Measurements from ENCODE around the gene RALGPS2. TPM values are rescaled to one million over a fixed set of nuclear protein-coding genes. Genes with fewer than 3 reads are reported as not detected.

RALGPS2 gene
- polyA plus RNA-seq, 1 of the 3 experiments (the other 2 are of a cell fraction) = 5.1 TPM

DNA sequence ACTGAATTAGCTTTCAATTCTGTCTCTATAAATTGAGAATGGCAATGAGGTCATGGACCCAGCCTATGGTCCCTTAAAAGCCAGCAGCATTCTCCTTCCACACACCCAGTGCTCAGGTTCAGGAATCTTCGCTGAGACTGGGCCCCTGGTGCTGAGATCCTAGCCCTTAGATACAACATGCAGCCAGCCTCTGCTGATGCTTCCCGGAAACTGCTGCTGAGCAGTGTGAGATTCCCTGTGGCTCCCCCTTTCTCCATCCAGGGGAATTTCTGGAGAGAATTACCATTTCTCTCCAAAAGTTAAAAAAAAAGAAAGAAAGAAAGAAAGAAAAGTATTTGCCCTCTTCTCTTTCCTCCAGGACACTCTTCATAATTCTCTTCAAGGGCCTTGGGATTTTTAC lies 31.7 kb upstream of the RALGPS2 start:
- no peaks in the 10 kb centered on the region for H3K9me3 ChIP-seq
- H3K79me2 ChIP-seq (ENCODE audit: insufficient read depth) = no peaks in the 10 kb centered on the region
- CTCF ChIA-PET = no interaction called here
- no peak overlapping the region for H3K9ac ChIP-seq
- no peak overlapping the region for H2AFZ ChIP-seq (ENCODE audit: low read depth)
- 74% methylated on average over 2 of the region's 2 CpGs for WGBS (ENCODE audit: low lambda C conversion rate)
- POLR2A ChIA-PET = no interaction called here
- TF ChIP-seq, protein P1, sequence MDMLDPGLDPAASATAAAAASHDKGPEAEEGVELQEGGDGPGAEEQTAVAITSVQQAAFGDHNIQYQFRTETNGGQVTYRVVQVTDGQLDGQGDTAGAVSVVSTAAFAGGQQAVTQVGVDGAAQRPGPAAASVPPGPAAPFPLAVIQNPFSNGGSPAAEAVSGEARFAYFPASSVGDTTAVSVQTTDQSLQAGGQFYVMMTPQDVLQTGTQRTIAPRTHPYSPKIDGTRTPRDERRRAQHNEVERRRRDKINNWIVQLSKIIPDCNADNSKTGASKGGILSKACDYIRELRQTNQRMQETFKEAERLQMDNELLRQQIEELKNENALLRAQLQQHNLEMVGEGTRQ (IDR thresholded peaks at IDR 0.05; ENCODE audit: borderline replicate concordance, low read depth, low read length) = no peak
- no peak for TF ChIP-seq POLR2AphosphoS5 (IDR thresholded peaks at IDR 0.05; ENCODE audit: low read depth, low read length)
- TF ChIP-seq EP300 (IDR thresholded peaks at IDR 0.05; ENCODE audit: borderline replicate concordance in 1 of 2, low read depth in 1 of 2, low read length in 1 of 2) = no peak
- TF ChIP-seq, protein P2, sequence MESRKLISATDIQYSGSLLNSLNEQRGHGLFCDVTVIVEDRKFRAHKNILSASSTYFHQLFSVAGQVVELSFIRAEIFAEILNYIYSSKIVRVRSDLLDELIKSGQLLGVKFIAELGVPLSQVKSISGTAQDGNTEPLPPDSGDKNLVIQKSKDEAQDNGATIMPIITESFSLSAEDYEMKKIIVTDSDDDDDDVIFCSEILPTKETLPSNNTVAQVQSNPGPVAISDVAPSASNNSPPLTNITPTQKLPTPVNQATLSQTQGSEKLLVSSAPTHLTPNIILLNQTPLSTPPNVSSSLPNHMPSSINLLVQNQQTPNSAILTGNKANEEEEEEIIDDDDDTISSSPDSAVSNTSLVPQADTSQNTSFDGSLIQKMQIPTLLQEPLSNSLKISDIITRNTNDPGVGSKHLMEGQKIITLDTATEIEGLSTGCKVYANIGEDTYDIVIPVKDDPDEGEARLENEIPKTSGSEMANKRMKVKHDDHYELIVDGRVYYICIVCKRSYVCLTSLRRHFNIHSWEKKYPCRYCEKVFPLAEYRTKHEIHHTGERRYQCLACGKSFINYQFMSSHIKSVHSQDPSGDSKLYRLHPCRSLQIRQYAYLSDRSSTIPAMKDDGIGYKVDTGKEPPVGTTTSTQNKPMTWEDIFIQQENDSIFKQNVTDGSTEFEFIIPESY (IDR thresholded peaks at IDR 0.05; ENCODE audit: borderline replicate concordance, low read depth) = no peak
- no peaks in the 10 kb centered on the region for H4K20me1 ChIP-seq (ENCODE audit: insufficient read depth)
- no peak overlapping the region for H3K27ac ChIP-seq (ENCODE audit: low read depth in 2 of 2, low read length in 1 of 2)
- no peaks in the 10 kb centered on the region for H3F3A ChIP-seq (replicated peaks; ENCODE audit: insufficient read depth)
- H3K4me3 ChIP-seq (ENCODE audit: low read depth in 2 of 2, low read length in 1 of 2) = no peak overlapping the region
- DNase-seq = no peak
- H3K27me3 ChIP-seq (ENCODE audit: insufficient read depth) = no peaks in the 10 kb centered on the region
- H3K9me2 ChIP-seq = no peaks in the 10 kb centered on the region
- no peaks in the 10 kb centered on the region for H3K36me3 ChIP-seq (replicated peaks in 1 of 2; ENCODE audit: control insufficient read depth in 1 of 2, insufficient read depth in 2 of 2, low read length in 1 of 2)
- no peak overlapping the region for H3K4me2 ChIP-seq
- H3K4me1 ChIP-seq (ENCODE audit: control insufficient read depth in 1 of 2, insufficient read depth in 2 of 2, low read depth in 1 of 2, low read length in 1 of 2) = no peaks in the 10 kb centered on the region

DNA sequence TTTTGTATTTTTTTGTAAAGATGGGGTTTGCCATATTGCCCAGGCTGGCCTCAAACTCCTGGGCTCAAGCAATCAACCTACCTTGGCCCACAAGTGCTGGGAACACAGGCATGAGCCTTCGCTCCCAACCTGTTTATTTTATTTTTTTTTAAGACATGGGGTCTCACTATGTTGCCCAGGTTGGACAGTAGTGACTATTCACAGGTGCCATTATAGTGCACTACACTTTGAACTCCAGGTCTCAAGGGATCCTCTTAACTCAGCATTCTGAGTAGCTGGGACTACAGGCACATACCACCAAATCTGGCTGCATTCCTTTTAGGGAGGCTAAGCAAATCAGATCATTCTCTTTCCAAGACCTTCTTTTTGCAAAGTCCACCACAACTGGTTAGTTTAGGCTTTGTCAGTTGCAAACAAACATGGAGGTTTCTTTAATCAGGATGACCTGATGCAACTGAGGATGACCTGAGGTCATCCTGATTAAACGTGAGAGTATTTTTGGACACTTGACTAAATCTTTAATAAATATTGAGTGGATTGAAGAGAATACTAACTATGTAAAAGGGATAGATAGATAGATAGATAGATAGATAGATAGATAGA lies 30.0 kb upstream of the RALGPS2 start:
- H3K79me2 ChIP-seq (ENCODE audit: insufficient read depth) = no peaks in the 10 kb centered on the region
- H2AFZ ChIP-seq (ENCODE audit: low read depth) = no peak overlapping the region
- H3K36me3 ChIP-seq (replicated peaks in 1 of 2; ENCODE audit: control insufficient read depth in 1 of 2, insufficient read depth in 2 of 2, low read length in 1 of 2) = no peaks in the 10 kb centered on the region
- ChIA-PET CTCF (no interaction called here), POLR2A (no interaction called here)
- WGBS (ENCODE audit: low lambda C conversion rate) = 54% methylated on average over 2 of the region's 2 CpGs
- no peak overlapping the region for H3K4me3 ChIP-seq (ENCODE audit: low read depth in 2 of 2, low read length in 1 of 2)
- H3K4me1 ChIP-seq (ENCODE audit: control insufficient read depth in 1 of 2, insufficient read depth in 2 of 2, low read depth in 1 of 2, low read length in 1 of 2) = no peaks in the 10 kb centered on the region
- no peak overlapping the region for H3K27ac ChIP-seq (ENCODE audit: low read depth in 2 of 2, low read length in 1 of 2)
- H3K9me3 ChIP-seq = no peaks in the 10 kb centered on the region
- no peaks in the 10 kb centered on the region for H3K9me2 ChIP-seq
- H3K9ac ChIP-seq = no peak overlapping the region
- peaks cover under 1% of the 10 kb centered on the region for H3F3A ChIP-seq (replicated peaks; ENCODE audit: insufficient read depth)
- DNase-seq = no peak
- H4K20me1 ChIP-seq (ENCODE audit: insufficient read depth) = no peaks in the 10 kb centered on the region
- TF ChIP-seq FOSL2 (IDR thresholded peaks at IDR 0.05; ENCODE audit: borderline replicate concordance, low read depth) = no peak
- TF ChIP-seq TCF12 (IDR thresholded peaks at IDR 0.05) = no peak
- TF ChIP-seq CHD2 (IDR thresholded peaks at IDR 0.05; ENCODE audit: low read length, partially characterized antibody) = no peak
- no peak for TF ChIP-seq GATA2 (CRISPR knock-in tag; IDR thresholded peaks at IDR 0.05)
- TF ChIP-seq, protein P3, sequence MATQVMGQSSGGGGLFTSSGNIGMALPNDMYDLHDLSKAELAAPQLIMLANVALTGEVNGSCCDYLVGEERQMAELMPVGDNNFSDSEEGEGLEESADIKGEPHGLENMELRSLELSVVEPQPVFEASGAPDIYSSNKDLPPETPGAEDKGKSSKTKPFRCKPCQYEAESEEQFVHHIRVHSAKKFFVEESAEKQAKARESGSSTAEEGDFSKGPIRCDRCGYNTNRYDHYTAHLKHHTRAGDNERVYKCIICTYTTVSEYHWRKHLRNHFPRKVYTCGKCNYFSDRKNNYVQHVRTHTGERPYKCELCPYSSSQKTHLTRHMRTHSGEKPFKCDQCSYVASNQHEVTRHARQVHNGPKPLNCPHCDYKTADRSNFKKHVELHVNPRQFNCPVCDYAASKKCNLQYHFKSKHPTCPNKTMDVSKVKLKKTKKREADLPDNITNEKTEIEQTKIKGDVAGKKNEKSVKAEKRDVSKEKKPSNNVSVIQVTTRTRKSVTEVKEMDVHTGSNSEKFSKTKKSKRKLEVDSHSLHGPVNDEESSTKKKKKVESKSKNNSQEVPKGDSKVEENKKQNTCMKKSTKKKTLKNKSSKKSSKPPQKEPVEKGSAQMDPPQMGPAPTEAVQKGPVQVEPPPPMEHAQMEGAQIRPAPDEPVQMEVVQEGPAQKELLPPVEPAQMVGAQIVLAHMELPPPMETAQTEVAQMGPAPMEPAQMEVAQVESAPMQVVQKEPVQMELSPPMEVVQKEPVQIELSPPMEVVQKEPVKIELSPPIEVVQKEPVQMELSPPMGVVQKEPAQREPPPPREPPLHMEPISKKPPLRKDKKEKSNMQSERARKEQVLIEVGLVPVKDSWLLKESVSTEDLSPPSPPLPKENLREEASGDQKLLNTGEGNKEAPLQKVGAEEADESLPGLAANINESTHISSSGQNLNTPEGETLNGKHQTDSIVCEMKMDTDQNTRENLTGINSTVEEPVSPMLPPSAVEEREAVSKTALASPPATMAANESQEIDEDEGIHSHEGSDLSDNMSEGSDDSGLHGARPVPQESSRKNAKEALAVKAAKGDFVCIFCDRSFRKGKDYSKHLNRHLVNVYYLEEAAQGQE (IDR thresholded peaks at IDR 0.05; ENCODE audit: low read depth, low read length) = no peak
- no peak for TF ChIP-seq RXRA (IDR thresholded peaks at IDR 0.05; ENCODE audit: borderline replicate concordance, low read depth)
- no peak for TF ChIP-seq TAF1 (IDR thresholded peaks at IDR 0.05; ENCODE audit: borderline replicate concordance, low read depth, low read length)
- TF ChIP-seq MEF2A (IDR thresholded peaks at IDR 0.05; ENCODE audit: borderline replicate concordance, low read depth) = no peak
- TF ChIP-seq NRF1 (IDR thresholded peaks at IDR 0.05; ENCODE audit: low read depth, low read length) = no peak
- TF ChIP-seq, protein P4, sequence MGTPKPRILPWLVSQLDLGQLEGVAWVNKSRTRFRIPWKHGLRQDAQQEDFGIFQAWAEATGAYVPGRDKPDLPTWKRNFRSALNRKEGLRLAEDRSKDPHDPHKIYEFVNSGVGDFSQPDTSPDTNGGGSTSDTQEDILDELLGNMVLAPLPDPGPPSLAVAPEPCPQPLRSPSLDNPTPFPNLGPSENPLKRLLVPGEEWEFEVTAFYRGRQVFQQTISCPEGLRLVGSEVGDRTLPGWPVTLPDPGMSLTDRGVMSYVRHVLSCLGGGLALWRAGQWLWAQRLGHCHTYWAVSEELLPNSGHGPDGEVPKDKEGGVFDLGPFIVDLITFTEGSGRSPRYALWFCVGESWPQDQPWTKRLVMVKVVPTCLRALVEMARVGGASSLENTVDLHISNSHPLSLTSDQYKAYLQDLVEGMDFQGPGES (IDR thresholded peaks at IDR 0.05; ENCODE audit: low read depth, low read length) = no peak
- TF ChIP-seq NFIC (IDR thresholded peaks at IDR 0.05; ENCODE audit: borderline replicate concordance) = no peak
- no peak for TF ChIP-seq RFX5 (IDR thresholded peaks at IDR 0.05; ENCODE audit: low read length)
- no peak overlapping the region for H3K4me2 ChIP-seq
- H3K27me3 ChIP-seq (ENCODE audit: insufficient read depth) = no peaks in the 10 kb centered on the region
